DMS53 treated with DMSO at 0.1 percent for 48 hours (cell line): Measurements from ENCODE around the gene LAMC3.

Experiments used
- DNase-seq: peaks from one replicate; lab custom pipeline; 2025; ENCODE audit not compliant: unreplicated experiment; lab: John Stamatoyannopoulos, UW

Gene LAMC3

GRCh38 chr9:131008909-131009618, at the start of gene LAMC3:
Gene LAMC3 (plus strand): TSS chr9:131009174. CDS start chr9:131009215, 41 bp downstream.
- DNase-seq, result no peak

DNA sequence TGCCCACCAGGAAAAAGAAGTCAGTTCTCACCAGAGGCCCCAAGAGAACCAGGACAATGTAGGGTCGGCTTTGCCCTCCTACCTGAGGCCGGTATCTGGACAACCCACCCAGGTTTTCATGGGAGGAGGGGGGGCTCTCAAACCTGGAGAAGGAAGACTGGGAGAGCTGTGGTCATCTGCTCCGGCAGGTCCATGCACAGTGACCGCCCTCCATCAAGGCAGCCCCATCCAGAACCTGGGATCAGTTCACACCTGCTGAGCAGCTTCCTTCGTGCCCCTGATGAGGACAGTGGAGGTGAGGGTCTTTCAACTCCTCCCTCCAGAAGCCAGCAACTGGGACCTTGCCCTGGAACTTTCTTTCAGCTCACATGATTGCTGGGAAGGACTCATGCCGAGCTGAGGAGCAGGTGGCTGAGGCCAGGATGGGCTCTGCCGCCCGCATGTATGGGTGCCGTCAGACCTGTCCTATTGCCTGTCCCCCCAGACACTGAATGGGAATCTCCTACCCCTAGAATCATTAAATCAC, 49.1 kb upstream of the LAMC3 start:
- DNase-seq, result no peak

DNA sequence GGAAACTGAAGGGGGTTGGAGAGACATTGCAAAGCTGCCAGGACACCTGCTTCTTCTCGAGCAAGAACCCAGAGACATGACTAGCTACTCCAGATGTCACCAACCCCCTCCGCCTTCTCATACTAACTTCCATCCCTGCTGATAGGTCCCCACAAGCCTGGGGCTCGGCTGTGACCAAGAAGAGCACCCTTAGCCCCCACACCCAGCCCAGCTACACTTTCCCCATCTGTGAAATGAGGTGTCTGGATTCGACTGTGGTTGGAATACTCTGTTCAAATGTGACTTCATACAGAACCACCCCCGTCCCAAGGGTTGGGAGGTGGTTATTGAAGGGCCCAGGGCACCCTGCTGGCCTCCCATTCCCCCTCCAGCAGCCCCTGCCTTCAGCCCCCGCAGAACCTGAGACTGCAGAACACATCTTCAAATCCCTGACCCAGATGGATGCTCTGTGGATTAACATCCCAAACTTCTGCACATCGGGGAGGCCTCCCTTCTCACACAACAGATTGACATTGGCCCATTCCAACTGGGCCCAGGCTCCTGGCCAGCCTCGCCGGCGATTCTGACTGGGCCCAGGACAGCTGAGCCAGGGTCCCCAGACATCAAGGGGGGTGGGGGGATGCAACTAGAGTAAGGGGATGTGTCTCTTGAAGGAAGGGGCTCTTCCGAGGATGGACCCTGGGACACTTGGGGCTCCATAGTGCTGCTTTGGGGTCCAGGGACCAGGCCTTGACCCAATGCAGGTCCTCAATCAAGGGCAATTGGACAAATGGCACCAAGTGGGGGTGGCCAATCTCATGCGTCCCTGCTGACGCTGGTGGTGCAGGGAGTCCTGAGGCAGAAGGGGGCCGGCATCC, 48.2 kb upstream of the LAMC3 start:
- no peak for DNase-seq

DNA sequence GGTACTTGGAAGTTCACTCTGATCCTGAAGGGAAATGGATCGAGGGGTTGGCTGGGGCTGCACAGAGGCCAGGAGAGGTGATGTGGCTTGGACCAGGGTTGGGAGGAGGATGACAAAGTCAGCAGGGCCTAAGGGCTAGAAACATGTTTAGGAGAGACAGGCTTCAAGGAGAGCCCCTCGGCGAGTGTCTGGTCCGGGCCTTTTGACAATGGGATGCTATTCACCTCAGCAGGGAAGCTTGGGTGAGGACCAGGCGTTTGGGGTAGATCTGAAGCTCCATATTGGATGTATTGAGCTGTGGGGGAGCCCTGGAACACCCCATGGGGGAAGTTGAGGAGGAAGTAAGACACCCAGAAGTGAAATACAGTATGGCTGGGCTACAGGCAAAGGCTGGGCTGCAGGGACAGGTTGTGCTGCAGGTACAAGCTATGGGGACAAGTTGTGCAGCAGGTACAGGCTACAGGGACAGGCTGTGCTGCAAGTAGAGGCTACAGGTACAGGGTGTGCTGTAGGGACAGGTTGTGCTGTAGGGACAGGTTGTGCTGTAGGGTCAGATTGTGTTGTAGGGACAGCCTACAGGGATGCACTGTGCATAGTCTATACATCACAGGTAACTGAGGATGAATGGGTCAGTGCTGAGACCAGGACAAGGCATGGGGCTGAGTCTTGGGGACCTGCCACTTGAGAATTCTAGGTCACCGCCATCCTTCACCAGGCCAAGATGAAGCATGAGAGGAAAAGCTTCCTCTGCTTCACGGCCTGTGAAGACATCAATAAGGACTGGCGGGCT, 47.3 kb upstream of the LAMC3 start:
- DNase-seq, result no peak

GRCh38 chr9:130962418-130963316, 46.3 kb upstream of the LAMC3 start:
- DNase-seq, result no peak

GRCh38 chr9:130963337-130963908, 45.6 kb upstream of the LAMC3 start:
- DNase-seq, result no peak

GRCh38 chr9:130963916-130964315, 45.1 kb upstream of the LAMC3 start:
- no peak for DNase-seq

DNA sequence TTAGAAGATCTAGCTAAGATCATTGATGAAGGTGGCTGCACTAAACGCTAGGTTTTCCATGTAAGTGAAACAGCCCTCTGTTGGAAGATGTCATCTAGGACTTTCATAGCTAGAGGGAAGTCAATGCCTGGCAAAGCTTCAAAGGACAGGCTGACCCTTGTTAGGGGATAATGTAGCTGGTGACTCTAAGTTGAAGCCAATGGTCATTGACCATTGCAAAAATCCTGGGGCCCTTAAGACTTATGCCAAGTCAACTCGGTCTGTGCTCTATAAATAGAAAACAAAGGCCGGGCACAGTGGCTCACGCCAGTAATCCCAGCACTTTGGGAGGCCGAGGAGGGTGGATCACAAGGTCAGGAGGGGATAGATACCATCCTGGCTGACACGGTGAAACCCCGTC, 43.3 kb upstream of the LAMC3 start:
- no peak for DNase-seq

DNA sequence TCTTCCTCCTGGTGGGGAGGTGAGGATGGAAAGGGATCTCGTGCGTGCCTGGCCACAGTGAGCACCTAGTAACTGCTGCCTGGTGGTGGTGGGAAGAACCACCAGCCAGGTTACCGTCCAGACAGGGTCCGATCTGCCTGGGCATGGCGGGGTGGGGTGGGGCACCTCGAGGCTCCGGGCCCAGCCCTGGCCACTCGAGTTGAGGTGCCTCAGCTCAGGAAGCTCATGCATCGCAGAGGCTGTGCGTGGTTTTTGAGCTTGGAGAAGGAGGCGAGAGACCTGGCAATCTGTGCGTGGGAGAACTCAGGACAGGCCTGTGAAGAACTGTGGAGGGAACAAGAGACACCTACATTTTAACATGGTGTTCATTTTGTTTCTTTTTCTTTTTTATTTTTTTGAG, 38.9 kb upstream of the LAMC3 start:
- DNase-seq, result no peak

DNA sequence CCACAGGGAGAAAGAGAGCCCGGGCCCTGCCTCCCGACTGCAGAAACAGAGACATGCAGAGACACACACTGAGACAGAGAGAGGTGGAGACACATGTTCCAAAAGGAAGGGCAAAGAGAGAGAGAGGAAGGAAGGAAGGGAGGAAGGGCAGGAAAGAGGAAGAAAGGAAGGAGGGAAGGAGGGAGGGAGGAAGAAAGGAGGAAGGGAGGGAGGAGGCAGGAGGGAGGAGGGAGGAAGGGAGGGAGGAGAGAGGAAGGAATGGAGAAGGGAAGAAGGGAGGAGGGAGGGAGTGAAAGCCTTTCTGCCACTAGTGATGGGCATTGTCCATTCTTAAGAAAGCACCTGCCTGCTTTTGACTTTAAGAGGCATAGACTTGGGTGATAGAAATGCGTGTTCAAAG, 38.1 kb upstream of the LAMC3 start:
- DNase-seq, result no peak

GRCh38 chr9:130971294-130971849, 37.6 kb upstream of the LAMC3 start:
- DNase-seq, result no peak

DNA sequence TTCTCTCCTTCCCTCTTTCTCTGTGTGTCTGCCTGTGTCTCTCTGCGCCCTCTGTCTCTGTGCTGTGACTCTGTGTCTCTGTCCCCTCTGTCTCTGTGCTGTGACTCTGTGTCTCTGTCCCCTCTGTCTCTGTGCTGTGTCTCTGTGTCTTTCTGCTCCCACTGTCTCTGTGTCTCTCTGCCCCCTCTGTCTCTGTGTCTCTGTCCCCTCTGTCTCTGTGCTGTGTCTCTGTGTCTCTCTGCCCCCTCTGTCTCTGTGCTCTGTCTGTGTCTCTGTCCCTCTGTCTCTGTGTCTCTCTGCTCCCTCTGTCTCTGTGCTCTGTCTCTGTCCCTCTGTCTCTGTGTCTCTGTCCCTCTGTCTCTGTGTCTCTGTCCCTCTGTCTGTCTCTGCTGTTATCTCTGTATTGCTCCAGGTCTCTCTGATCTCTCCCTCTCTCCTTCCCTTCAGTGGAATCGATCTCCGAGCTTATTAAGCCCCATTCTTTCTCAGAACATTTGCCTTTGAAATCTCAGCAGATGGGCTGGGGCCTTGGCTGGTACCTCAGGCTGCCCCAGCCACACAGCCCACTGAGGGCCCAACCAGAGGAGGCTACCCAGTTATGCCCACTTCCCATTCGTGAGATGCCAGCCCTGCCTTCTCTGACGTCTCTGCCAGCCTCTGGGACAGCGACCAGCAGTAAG, 36.6 kb upstream of the LAMC3 start:
- DNase-seq, result no peak

- no peak for DNase-seq
Observed at GRCh38 chr9:130972957-130973685, 35.9 kb upstream of the LAMC3 start.

DNA sequence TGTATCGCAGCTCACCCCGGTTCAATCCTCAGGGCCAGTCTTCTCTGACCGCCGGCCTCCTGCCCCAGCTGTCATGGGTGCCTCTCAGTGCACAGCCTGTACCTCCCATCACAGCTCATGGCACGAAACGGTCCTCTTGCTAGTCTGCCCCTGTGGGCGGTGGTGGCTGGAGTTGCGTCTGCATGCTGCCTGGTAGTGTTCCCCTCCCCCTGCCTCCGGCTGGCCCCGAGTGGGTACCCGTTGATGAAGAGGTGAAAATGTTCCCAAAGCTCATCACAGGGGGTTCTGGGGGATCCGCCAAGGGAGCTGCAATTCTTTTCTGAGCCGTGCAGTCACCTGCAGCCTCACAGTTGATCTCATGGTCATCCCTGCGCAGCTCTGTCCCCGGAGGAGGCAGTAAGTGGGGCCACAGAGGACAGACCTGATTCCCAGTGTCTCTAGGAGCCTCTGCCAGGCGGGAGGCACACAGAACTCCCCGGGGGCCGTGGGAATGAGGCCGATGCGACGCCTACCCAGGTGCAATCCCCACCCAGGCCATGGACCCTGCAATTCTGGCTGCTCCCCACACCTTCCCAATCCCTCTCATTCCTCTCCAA, 35.2 kb upstream of the LAMC3 start:
- no peak for DNase-seq

- no peak for DNase-seq
Observed at GRCh38 chr9:130974697-130975096, 34.3 kb upstream of the LAMC3 start.

GRCh38 chr9:130975156-130975555, 33.8 kb upstream of the LAMC3 start:
- no peak for DNase-seq

GRCh38 chr9:130975932-130976841, 32.8 kb upstream of the LAMC3 start:
- no peak for DNase-seq
